ENCODE results near the gene CTPS1. TPM values are rescaled to one million over a fixed set of nuclear protein-coding genes. Genes with fewer than 3 reads are reported as not detected.

CTPS1 gene
- total RNA-seq, 1 experiment from 2014 or later, result 66.4 TPM

DNA sequence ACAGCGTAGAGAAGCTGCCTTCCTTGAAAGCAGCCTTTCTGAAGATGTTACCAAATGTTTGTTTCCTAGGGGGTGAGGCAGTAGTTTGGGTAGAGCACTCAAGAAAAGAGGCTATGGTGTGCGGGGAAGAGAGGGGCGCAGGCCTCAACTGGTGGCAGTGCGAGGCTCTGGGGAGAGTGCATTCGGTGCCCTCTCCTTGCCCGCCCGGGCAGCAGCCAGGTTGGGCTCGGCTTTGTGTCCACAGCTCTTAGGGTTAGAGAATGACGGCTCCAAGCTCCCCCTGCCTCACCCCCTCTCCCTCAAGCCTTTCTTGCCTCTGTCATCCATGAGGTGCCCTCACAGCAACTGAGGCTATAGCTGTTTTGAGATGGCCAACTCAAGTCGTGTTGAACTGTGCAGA is 42.9 kb downstream of the CTPS1 start:
- H3K4me1 ChIP-seq (ENCODE audit: control insufficient read depth in 1 of 2, insufficient read depth in 2 of 2, low read length in 2 of 2), result no peaks in the 10 kb centered on the region
- peaks cover 5 to 13% of the 10 kb centered on the region in 2 experiments; a peak in 3 of 4 replicates for H3K36me3 ChIP-seq (ENCODE audit: control insufficient read depth in 1 of 2, insufficient read depth in 2 of 2, low read length in 2 of 2)
- ATAC-seq (no peak), DNase-seq (ENCODE audit: low read depth, low spot score) (no peak)
- H2AFZ ChIP-seq (ENCODE audit: low read depth, low read length, poor library complexity, severe bottlenecking), result no peak overlapping the region
- H3K9me3 ChIP-seq (ENCODE audit: control insufficient read depth in 1 of 2, insufficient read depth in 1 of 2, low read depth in 1 of 2, low read length in 2 of 2), result no peaks in the 10 kb centered on the region
- ChIA-PET POLR2A (no interaction called here), CTCF (no interaction called here), RAD21 (ENCODE audit: low non-redundant PET in 1 of 2, low total read pairs in 2 of 2, uncharacterized antibody in 2 of 2, unreplicated experiment in 2 of 2) (no interaction called here)
- H3K4me2 ChIP-seq (ENCODE audit: low read length), result no peak overlapping the region
- TF ChIP-seq EZH2 (IDR thresholded peaks at IDR 0.05), result no peak
- no peak for TF ChIP-seq CEBPB (IDR thresholded peaks at IDR 0.05; ENCODE audit: low read depth)
- no peak for TF ChIP-seq FOSL1 (IDR thresholded peaks at IDR 0.05; ENCODE audit: low read depth)
- no peak for TF ChIP-seq ZFX (IDR thresholded peaks at IDR 0.05)
- TF ChIP-seq SP1 (IDR thresholded peaks at IDR 0.05; ENCODE audit: low read depth), result no peak
- TF ChIP-seq, protein P1, sequence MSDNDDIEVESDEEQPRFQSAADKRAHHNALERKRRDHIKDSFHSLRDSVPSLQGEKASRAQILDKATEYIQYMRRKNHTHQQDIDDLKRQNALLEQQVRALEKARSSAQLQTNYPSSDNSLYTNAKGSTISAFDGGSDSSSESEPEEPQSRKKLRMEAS (IDR thresholded peaks at IDR 0.05), result no peak
- TF ChIP-seq EGR1 (IDR thresholded peaks at IDR 0.05; ENCODE audit: low read depth), result no peak
- TF ChIP-seq POLR2A (IDR thresholded peaks at IDR 0.05; ENCODE audit: borderline replicate concordance, extremely low read depth, insufficient read depth, insufficient read length), result no peak
- TF ChIP-seq ATF3 (IDR thresholded peaks at IDR 0.05), result no peak
- TF ChIP-seq ZNF274 (IDR thresholded peaks at IDR 0.05; ENCODE audit: low read depth, low read length), result no peak
- TF ChIP-seq, protein P2, sequence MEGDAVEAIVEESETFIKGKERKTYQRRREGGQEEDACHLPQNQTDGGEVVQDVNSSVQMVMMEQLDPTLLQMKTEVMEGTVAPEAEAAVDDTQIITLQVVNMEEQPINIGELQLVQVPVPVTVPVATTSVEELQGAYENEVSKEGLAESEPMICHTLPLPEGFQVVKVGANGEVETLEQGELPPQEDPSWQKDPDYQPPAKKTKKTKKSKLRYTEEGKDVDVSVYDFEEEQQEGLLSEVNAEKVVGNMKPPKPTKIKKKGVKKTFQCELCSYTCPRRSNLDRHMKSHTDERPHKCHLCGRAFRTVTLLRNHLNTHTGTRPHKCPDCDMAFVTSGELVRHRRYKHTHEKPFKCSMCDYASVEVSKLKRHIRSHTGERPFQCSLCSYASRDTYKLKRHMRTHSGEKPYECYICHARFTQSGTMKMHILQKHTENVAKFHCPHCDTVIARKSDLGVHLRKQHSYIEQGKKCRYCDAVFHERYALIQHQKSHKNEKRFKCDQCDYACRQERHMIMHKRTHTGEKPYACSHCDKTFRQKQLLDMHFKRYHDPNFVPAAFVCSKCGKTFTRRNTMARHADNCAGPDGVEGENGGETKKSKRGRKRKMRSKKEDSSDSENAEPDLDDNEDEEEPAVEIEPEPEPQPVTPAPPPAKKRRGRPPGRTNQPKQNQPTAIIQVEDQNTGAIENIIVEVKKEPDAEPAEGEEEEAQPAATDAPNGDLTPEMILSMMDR (IDR thresholded peaks at IDR 0.05 in 2 of 3, conservative IDR thresholded peaks at IDR 0.05 in 1 of 3; ENCODE audit: borderline replicate concordance in 1 of 3, insufficient read depth in 1 of 3, low read depth in 2 of 3, low read length in 2 of 3), result no peak
- no peak for TF ChIP-seq REST (IDR thresholded peaks at IDR 0.05; ENCODE audit: low read depth)
- no peaks in the 10 kb centered on the region for H4K20me1 ChIP-seq (ENCODE audit: insufficient read depth)
- H3K79me2 ChIP-seq (ENCODE audit: insufficient read depth, low read length), result no peaks in the 10 kb centered on the region
- H3K27ac ChIP-seq (ENCODE audit: low read depth, low read length), result no peak overlapping the region
- no peak overlapping the region for H3K4me3 ChIP-seq (replicated peaks in 1 of 2; ENCODE audit: low read depth in 1 of 2, low read length in 2 of 2)
- BruUV-seq (replicated peaks), result no TSS peak
- no peak overlapping the region for H3K9ac ChIP-seq (ENCODE audit: low read length)
- H3K9me2 ChIP-seq (ENCODE audit: insufficient read depth), result no peaks in the 10 kb centered on the region
- intact Hi-C loops (cut with micrococcal nuclease), result no loop called here
- H3K27me3 ChIP-seq (ENCODE audit: insufficient read depth, low read length), result no peaks in the 10 kb centered on the region
